HK-2 (cell line): ENCODE data around the gene ZFYVE28.

ENCODE experiments used
- DNase-seq: peaks from one replicate; pipeline ENCODE4 v3.0.0-alpha.2; 2018; ENCODE audit not compliant: unreplicated experiment

The ZFYVE28 gene

GRCh38 chr4:2333356-2333841, 85.0 kb downstream of the ZFYVE28 start:
- DNase-seq, result no peak

GRCh38 chr4:2332976-2333319, 85.5 kb downstream of the ZFYVE28 start:
- no peak for DNase-seq

- no peak for DNase-seq
Observed at GRCh38 chr4:2332201-2332975, 86.1 kb downstream of the ZFYVE28 start.

GRCh38 chr4:2331519-2332200, 86.8 kb downstream of the ZFYVE28 start:
- DNase-seq, result no peak

- no peak for DNase-seq
Observed at GRCh38 chr4:2331043-2331420, 87.4 kb downstream of the ZFYVE28 start.

- DNase-seq, result no peak
Observed at GRCh38 chr4:2330091-2331042, 88.1 kb downstream of the ZFYVE28 start.

GRCh38 chr4:2327579-2327978, 90.9 kb downstream of the ZFYVE28 start:
- DNase-seq, result no peak

GRCh38 chr4:2324891-2325290, 93.6 kb downstream of the ZFYVE28 start:
- no peak for DNase-seq

GRCh38 chr4:2322841-2323240, 95.6 kb downstream of the ZFYVE28 start:
- DNase-seq, result no peak

GRCh38 chr4:2322227-2322626, 96.2 kb downstream of the ZFYVE28 start:
- DNase-seq, result no peak

- DNase-seq, result no peak
Observed at GRCh38 chr4:2321279-2322196, 96.9 kb downstream of the ZFYVE28 start.

- no peak for DNase-seq
Observed at GRCh38 chr4:2320746-2321145, 97.7 kb downstream of the ZFYVE28 start.

- no peak for DNase-seq
Observed at GRCh38 chr4:2320152-2320551, 98.3 kb downstream of the ZFYVE28 start.

- no peak for DNase-seq
Observed at GRCh38 chr4:2318885-2319284, 99.6 kb downstream of the ZFYVE28 start.

- no peak for DNase-seq
Observed at GRCh38 chr4:2318476-2318875, 100.0 kb downstream of the ZFYVE28 start.

- DNase-seq, result no peak
Observed at GRCh38 chr4:2313366-2313765, 105.1 kb downstream of the ZFYVE28 start.

GRCh38 chr4:2306773-2307410, 111.6 kb downstream of the ZFYVE28 start:
- DNase-seq, result no peak

GRCh38 chr4:2305766-2306501, 112.5 kb downstream of the ZFYVE28 start:
- DNase-seq, result no peak

- no peak for DNase-seq
Observed at GRCh38 chr4:2304877-2305561, 113.4 kb downstream of the ZFYVE28 start.
